ENCODE data around the gene APLP1. TPM values are rescaled to one million over a fixed set of nuclear protein-coding genes. Genes with fewer than 3 reads are reported as not detected.

APLP1 gene
- total RNA-seq, 6 experiments from 2014 or later: 24.3 to 39.7 (median 38.1) TPM

- TF ChIP-seq CTCF (IDR thresholded peaks at IDR 0.05): peak; percentile 31; the same call in 1 of the 2 replicates
- H3K4me1 Mint-ChIP-seq (ENCODE audit: low read depth): peaks cover 14% of the 10 kb centered on the region
- H3K27ac Mint-ChIP-seq: no peak overlapping the region
- no peaks in the 10 kb centered on the region for H3K9me3 Mint-ChIP-seq
- no peak for DNase-seq
- peaks cover 15% of the 10 kb centered on the region for H3K27me3 Mint-ChIP-seq (ENCODE audit: insufficient read depth)
- H3K36me3 Mint-ChIP-seq (ENCODE audit: low read depth): no peaks in the 10 kb centered on the region
- no peak overlapping the region for H3K4me3 Mint-ChIP-seq
Observed at GRCh38 chr19:35870798-35871197, 2.4 kb downstream of the APLP1 start.

- Mint-ChIP-seq H3K27me3 (ENCODE audit: insufficient read depth) (peaks cover 9% of the 10 kb centered on the region), H3K9me3 (no peaks in the 10 kb centered on the region), H3K4me1 (ENCODE audit: low read depth) (peaks cover 14% of the 10 kb centered on the region), H3K27ac (no peak overlapping the region), H3K4me3 (no peak overlapping the region), H3K36me3 (ENCODE audit: low read depth) (no peaks in the 10 kb centered on the region)
- no peak for TF ChIP-seq CTCF (IDR thresholded peaks at IDR 0.05)
- DNase-seq: no peak
Observed at GRCh38 chr19:35871611-35872010, 3.2 kb downstream of the APLP1 start.

DNA sequence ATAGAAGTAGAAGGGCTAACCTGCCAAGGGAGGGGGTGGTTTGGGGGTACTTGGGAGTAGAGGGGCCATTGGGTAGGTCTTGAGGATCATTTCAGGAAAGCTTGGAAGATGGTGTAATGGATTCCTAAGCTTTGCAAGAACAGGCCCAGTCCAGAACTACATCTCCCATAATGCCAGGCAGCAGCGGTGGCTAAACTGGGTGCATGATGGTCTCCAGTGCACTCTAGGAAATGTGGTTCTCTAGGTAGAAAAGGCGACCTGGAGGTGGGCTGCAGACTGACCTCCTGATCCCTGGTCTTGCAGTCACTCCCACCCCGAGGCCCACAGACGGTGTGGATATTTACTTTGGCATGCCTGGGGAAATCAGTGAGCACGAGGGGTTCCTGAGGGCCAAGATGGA, 3.8 kb downstream of the APLP1 start:
- Mint-ChIP-seq H3K27ac (no peak overlapping the region), H3K9me3 (no peaks in the 10 kb centered on the region), H3K4me3 (no peak overlapping the region), H3K4me1 (ENCODE audit: low read depth) (peaks cover 14% of the 10 kb centered on the region), H3K36me3 (ENCODE audit: low read depth) (no peaks in the 10 kb centered on the region), H3K27me3 (ENCODE audit: insufficient read depth) (peaks cover 6% of the 10 kb centered on the region)
- TF ChIP-seq CTCF (IDR thresholded peaks at IDR 0.05): no peak
- DNase-seq: no peak

DNA sequence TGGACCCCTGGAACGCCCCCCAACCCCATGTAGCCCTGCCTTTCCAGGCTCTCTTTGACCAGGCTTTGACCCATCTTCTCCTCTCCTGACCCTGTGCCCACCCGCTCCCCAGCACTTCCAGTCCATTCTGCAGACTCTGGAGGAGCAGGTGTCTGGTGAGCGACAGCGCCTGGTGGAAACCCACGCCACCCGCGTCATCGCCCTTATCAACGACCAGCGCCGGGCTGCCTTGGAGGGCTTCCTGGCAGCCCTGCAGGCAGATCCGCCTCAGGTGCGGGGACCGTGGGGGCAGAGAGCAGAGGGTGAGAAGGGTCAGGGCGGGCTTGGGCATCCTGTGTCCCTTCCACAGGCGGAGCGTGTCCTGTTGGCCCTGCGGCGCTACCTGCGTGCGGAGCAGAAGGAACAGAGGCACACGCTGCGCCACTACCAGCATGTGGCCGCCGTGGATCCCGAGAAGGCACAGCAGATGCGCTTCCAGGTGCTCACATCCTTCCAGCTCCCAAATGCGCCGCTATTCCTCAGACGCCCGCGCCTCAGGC, 6.1 kb downstream of the APLP1 start:
- peaks cover 11% of the 10 kb centered on the region for H3K4me1 Mint-ChIP-seq (ENCODE audit: low read depth)
- H3K27me3 Mint-ChIP-seq (ENCODE audit: insufficient read depth): peaks cover 5% of the 10 kb centered on the region
- no peak overlapping the region for H3K4me3 Mint-ChIP-seq
- no peaks in the 10 kb centered on the region for H3K36me3 Mint-ChIP-seq (ENCODE audit: low read depth)
- no peak overlapping the region for H3K27ac Mint-ChIP-seq
- no peaks in the 10 kb centered on the region for H3K9me3 Mint-ChIP-seq
- TF ChIP-seq CTCF (IDR thresholded peaks at IDR 0.05): no peak
- DNase-seq: no peak

- Mint-ChIP-seq H3K4me3 (no peak overlapping the region), H3K36me3 (ENCODE audit: low read depth) (no peaks in the 10 kb centered on the region), H3K4me1 (ENCODE audit: low read depth) (peaks cover 9% of the 10 kb centered on the region), H3K27ac (no peak overlapping the region), H3K27me3 (ENCODE audit: insufficient read depth) (peaks cover 5% of the 10 kb centered on the region), H3K9me3 (no peaks in the 10 kb centered on the region)
- no peak for DNase-seq
- TF ChIP-seq CTCF (IDR thresholded peaks at IDR 0.05): no peak
Observed at GRCh38 chr19:35879068-35879467, 10.7 kb downstream of the APLP1 start.
